Ishikawa (cell line): ENCODE data around the gene TLR6.

Experiments used
- EGR1 ChIP-seq: IDR thresholded peaks from 2 replicates; pipeline ENCODE4 v1.6.1; 2012
- FOXM1 ChIP-seq: IDR thresholded peaks from 2 replicates; pipeline ENCODE4 v1.6.1; 2012; ENCODE audit warnings: low read depth, borderline replicate concordance
- MAX ChIP-seq: IDR thresholded peaks from 2 replicates; pipeline ENCODE4 v1.6.1; 2012
- USF1 ChIP-seq: IDR thresholded peaks from 2 replicates; pipeline ENCODE4 v1.6.1; 2012

GRCh38 chr4:38898245-38898644 lies 41.6 kb upstream of the TLR6 start:
- TF ChIP-seq USF1 (no peak), FOXM1 (no peak), MAX (no peak), EGR1 (no peak)
